Natural killer cell treated with Interleukin-12 subunit alpha and Interleukin-12 subunit beta and Interleukin-15 and Interleukin-18, amount 100 ng/mL, for 72 hours (primary cell): Measurements from ENCODE around the gene C17orf114.

Source experiments
- ATAC-seq, 2 donors: fragments of 150-1000 bp; cut with Tn5 transposase in 1 of 2; sonication (Bioruptor Pico), chemical (Tn5 transposase) in 1 of 2; 2 replicates each; pipeline ENCODE4 v1.10.0; 2021
- DNase-seq: peaks from one replicate; pipeline ENCODE4 v3.0.0; 2022; ENCODE audit warnings: low spot score
- H3K27ac Mint-ChIP-seq, 2 donors: 1 replicate in 1 of 2; 2 replicates in 1 of 2; pipeline ENCODE4 v1.8.0; 2022; ENCODE audit warnings: mixed read lengths in 2 of 2, mild to moderate bottlenecking in 1 of 2, moderate library complexity in 1 of 2
- H3K27me3 Mint-ChIP-seq, 2 donors: 1 replicate in 1 of 2; 2 replicates in 1 of 2; pipeline ENCODE4 v1.8.0; 2022; ENCODE audit warnings: mixed read lengths in 2 of 2
- H3K36me3 Mint-ChIP-seq: one replicate; pipeline ENCODE4 v1.8.0; 2022; ENCODE audit warnings: mixed read lengths
- H3K4me1 Mint-ChIP-seq, 2 donors: 1 replicate in 1 of 2; 2 replicates in 1 of 2; pipeline ENCODE4 v1.8.0; 2022; ENCODE audit warnings: low read depth in 2 of 2, mixed read lengths in 2 of 2, mild to moderate bottlenecking in 1 of 2
- H3K4me3 Mint-ChIP-seq: one replicate; pipeline ENCODE4 v1.8.0; 2022; ENCODE audit warnings: mixed read lengths
- H3K9me3 Mint-ChIP-seq: 2 replicates; pipeline ENCODE4 v1.8.0; 2022; ENCODE audit warnings: mixed read lengths

The C17orf114 gene

DNA sequence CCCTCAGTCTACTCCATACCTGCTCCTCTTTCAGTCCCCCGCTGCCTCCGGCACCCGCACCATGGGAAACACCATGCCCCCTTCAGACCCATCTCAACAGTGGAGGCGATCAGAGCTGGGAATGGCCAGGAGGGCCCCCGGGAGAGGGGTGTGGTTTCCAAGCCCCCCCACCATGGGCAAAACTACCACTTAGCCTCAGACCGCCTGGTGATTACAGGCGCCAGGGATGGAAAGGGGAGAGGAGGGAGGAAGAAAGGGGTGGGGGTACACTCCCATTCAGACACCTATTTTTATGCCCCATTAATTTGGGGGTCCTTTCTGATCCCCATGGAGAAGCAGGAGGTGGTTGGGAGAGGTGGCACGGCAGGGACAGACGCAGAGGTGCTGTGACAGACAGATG lies at the start of gene C17orf114:
TSS of gene C17orf114 (minus strand) at position 101 of the 400 bp plus-strand sequence.
- DNase-seq (peak; percentile 55), ATAC-seq (no peak)
- H3K36me3 Mint-ChIP-seq: no peaks in the 10 kb centered on the region
- H3K4me1 Mint-ChIP-seq: peaks cover 5 to 6% of the 10 kb centered on the region in 2 donors
- H3K27me3 Mint-ChIP-seq: no peaks in the 10 kb centered on the region
- no peak within 1 kb of the TSS for H3K4me3 Mint-ChIP-seq
- H3K9me3 Mint-ChIP-seq: no peaks in the 10 kb centered on the region
- peak within 1 kb of the TSS in 1 of 2 donors; percentile 50 for H3K27ac Mint-ChIP-seq

DNA sequence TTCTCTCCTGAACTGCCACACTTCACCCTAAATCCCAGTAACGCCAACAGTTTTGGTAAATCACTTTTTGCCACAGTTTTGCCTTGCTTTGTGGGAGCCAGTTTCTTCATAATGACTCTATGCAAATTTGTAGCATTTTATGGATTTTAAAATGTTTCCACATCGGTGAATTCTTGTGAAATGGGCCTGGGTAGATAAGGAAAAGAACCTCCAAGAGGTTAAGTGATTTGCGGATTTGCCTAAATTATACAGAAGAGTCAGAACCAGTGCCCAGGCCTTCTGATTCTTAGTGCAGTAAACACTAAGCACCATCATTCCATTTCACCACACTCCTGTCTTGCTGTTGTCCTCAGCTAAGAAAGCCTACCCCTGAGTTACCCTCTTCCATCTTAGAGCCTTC lies 49.0 kb upstream of the C17orf114 start:
- peaks cover 0 to 3% of the 10 kb centered on the region in 2 donors for H3K27me3 Mint-ChIP-seq
- peaks cover 5% of the 10 kb centered on the region for H3K9me3 Mint-ChIP-seq
- no peak overlapping the region for H3K27ac Mint-ChIP-seq
- H3K4me1 Mint-ChIP-seq: peaks cover 39 to 40% of the 10 kb centered on the region in 2 donors
- no peak for ATAC-seq
- no peak for DNase-seq
- H3K36me3 Mint-ChIP-seq: peaks cover 7% of the 10 kb centered on the region
- no peak overlapping the region for H3K4me3 Mint-ChIP-seq

DNA sequence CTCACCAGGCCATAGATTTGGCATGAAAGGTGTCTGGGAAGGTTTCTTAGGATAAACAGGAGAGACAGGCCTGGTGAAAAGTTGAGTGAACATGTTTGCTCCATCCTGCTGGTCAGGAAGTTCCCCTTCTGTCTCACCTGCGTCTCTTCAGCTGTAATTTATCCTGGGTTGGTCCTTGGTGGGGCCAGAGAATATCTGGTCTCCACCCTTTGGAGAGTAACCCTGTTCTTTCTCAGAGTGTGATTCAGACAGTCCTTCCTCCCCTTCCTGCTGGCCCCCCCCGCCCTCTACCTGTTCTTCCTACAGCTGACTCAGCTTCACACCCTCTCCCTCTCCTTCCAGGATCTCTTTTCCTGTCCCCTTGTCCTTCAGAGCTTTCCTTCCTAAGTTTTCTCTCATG lies 48.1 kb upstream of the C17orf114 start:
- Mint-ChIP-seq H3K27me3 (peaks cover 0 to 3% of the 10 kb centered on the region in 2 donors), H3K36me3 (peaks cover 7% of the 10 kb centered on the region), H3K4me3 (no peak overlapping the region), H3K27ac (peak overlapping the region in 1 of 2 donors; percentile 20), H3K4me1 (peaks cover 43 to 45% of the 10 kb centered on the region in 2 donors), H3K9me3 (peaks cover 5% of the 10 kb centered on the region)
- no peak for ATAC-seq
- no peak for DNase-seq

DNA sequence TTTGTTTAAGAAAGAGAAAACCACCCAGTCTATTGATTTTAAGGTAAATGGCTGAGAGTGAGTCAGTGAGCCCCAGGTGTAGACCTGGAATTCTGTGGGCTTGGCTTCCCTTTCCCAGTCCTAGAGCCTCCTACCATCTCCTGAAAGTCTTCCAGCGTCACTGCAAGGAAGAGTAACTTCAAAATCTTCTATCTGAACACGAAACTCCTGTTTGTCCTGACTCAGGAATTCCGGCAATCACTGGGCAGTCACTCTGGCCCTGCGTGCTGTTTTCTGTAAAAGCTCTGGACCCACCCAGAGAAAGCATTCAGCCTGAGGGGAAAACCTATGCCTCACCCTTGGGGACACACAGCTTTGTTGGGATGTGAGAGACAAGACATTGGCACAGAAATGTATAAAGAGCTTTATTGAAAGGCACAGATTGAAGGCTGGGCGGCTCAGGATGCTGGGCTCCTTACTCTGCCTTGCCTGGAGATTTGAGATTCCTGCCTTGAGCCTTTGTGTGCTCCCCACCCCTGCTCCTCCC lies 46.9 kb upstream of the C17orf114 start:
- Mint-ChIP-seq H3K9me3 (peaks cover 5% of the 10 kb centered on the region), H3K27ac (no peak overlapping the region), H3K4me1 (peaks cover 37 to 44% of the 10 kb centered on the region in 2 donors)

DNA sequence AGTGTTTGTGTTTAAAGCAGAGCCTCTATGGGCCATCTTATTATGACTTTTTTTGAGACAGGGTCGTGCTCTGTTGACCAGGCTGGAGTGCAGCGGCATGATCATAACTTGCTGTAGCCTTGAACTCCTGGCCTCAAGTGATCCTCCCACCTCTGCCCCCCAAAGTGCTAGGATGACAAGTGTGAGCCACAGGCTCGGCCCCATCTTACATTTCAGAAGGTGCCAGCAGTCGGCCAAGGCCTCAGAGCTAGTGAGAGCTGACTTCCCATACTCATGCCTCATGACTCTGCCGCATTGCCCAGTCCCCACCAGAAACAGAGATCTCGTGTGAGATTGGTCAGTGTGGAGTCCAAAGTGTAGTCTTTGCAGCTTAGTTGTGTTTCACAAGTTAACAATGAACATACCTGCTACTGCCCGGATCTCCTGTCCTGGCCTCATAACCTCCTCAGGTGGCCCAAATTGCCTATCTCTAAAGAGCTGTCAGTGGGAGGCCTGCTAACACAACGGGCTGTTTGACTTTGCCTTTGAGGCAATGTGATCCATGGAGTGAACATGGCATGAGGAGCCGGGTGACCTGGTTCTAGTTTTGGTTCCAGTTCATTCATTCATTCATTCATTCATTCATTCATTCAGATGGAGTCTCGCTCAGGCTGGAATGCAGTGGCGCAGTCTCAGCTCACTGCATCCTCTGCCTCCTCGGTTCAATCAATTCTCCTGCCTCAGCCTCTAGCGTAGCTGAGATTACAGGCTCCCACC lies 44.7 kb upstream of the C17orf114 start:
- Mint-ChIP-seq H3K27me3 (peaks cover 0 to 3% of the 10 kb centered on the region in 2 donors), H3K27ac (no peak overlapping the region), H3K4me1 (peaks cover 35 to 41% of the 10 kb centered on the region in 2 donors), H3K36me3 (peaks cover under 1% of the 10 kb centered on the region), H3K9me3 (no peaks in the 10 kb centered on the region), H3K4me3 (no peak overlapping the region)
- DNase-seq (no peak), ATAC-seq (no peak)

More for the DNA sequence above, 46.9 kb upstream of the C17orf114 start:
- H3K4me3 Mint-ChIP-seq: no peak overlapping the region
- DNase-seq (no peak), ATAC-seq (no peak)
- peaks cover 7% of the 10 kb centered on the region for H3K36me3 Mint-ChIP-seq
- H3K27me3 Mint-ChIP-seq: peaks cover 0 to 3% of the 10 kb centered on the region in 2 donors

DNA sequence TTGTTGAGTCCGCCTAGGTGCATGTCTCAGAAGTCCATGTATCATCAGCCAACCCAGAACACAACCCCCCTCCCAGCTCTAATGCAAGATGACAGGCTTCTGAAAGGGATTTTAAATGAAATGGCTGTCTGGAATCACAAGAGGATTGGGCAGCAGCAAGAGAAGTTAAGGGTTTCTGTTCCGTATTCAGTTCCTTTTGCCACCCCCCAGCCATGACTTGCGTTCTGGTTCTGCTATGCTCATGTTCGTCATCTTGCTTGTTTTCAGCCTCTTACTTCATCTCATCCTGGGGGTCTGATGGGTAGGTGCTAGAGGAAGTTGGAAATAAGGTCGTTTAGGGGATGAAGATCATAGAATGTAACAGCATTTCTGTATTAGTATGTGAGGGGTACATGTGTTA lies 43.0 kb upstream of the C17orf114 start:
- Mint-ChIP-seq H3K27ac (no peak overlapping the region), H3K9me3 (no peaks in the 10 kb centered on the region), H3K4me3 (no peak overlapping the region), H3K36me3 (no peaks in the 10 kb centered on the region), H3K27me3 (peaks cover 0 to 3% of the 10 kb centered on the region in 2 donors), H3K4me1 (peaks cover 35 to 40% of the 10 kb centered on the region in 2 donors)
- ATAC-seq (no peak), DNase-seq (no peak)

DNA sequence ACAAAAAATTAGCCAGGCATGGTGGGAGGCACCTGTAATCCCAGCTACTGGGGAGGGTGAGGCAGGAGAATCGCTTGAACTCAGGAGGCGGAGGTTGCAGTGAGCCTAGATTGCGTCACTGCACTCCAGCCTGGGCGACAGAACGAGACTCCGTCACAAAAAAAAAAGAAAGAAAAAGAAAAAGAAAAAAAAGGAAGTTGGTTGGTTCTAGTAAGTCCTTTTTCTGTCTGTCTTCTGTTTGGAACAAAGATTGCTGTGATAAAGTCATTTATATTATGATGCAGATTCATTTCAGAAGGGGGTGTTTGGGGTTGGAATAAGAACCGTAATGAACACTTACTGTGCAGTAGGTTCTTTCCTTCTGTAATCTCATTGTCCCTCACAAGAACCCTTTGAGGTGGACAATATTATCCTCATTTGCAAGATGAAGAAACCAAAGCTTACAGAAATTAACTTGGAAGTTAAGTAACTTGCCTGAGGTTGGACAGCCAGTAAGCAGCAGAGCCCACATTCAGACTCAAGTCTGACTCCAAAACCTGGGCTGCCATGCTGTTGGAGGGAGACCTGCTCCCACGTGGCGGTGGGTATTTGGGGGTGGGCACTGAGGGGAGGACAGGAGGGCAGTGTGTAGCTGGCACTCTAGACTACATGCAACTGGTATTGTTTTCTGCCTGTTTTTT lies 41.3 kb upstream of the C17orf114 start:
- no peak for ATAC-seq
- Mint-ChIP-seq H3K9me3 (no peaks in the 10 kb centered on the region), H3K4me3 (no peak overlapping the region), H3K27me3 (no peaks in the 10 kb centered on the region), H3K4me1 (peaks cover 43 to 47% of the 10 kb centered on the region in 2 donors), H3K27ac (no peak overlapping the region), H3K36me3 (peaks cover 4% of the 10 kb centered on the region)
- peak; percentile 12 for DNase-seq

DNA sequence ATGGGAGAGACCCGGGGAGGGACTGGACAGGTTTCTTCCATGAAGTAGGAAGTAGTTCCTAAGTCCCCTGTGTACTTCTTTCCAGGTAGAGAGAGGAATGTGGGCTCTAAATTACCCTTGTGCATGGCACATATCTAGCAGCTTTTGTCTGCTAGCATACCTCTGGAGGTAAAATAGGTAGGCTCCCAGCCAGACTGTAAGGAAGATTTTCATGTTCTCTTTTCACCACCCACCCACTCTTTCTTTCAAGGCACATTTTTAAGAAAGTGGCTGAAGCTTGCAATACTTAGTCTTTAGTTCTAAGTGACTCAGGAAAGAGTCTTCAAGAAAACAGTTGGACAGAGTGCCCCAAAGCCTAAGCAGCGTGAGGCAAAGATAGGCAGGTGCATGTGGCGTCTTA lies 40.2 kb upstream of the C17orf114 start:
- Mint-ChIP-seq H3K27me3 (no peaks in the 10 kb centered on the region), H3K36me3 (peaks cover 4% of the 10 kb centered on the region), H3K27ac (peak overlapping the region in 1 of 2 donors; percentile 36), H3K4me3 (no peak overlapping the region), H3K9me3 (no peaks in the 10 kb centered on the region), H3K4me1 (peaks cover 44 to 49% of the 10 kb centered on the region in 2 donors)
- ATAC-seq: no peak
- DNase-seq: no peak

DNA sequence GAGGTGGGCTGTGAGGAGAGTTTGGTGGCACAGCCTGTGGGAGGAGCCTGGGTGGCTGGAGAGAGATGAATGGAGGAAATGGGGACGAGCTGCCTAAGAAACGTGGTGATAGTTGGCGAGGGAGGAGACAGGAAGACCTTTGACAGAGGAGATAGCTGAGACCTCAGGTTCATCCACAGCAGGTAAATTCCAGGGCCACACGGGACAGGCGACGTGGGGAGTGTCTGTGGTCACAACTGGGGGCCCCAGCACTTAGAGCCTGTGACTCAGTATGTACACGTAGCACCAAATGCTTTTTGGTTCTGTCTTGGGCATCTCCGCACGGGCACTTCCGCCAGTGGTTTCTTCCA lies 38.7 kb upstream of the C17orf114 start:
- Mint-ChIP-seq H3K27me3 (no peaks in the 10 kb centered on the region), H3K4me1 (peaks cover 46 to 50% of the 10 kb centered on the region in 2 donors), H3K9me3 (no peaks in the 10 kb centered on the region), H3K27ac (peak overlapping the region in 1 of 2 donors; percentile 81), H3K4me3 (peak overlapping the region; percentile 25), H3K36me3 (peaks cover 4% of the 10 kb centered on the region)
- DNase-seq (peak; percentile 35), ATAC-seq (peak; percentile 48)

DNA sequence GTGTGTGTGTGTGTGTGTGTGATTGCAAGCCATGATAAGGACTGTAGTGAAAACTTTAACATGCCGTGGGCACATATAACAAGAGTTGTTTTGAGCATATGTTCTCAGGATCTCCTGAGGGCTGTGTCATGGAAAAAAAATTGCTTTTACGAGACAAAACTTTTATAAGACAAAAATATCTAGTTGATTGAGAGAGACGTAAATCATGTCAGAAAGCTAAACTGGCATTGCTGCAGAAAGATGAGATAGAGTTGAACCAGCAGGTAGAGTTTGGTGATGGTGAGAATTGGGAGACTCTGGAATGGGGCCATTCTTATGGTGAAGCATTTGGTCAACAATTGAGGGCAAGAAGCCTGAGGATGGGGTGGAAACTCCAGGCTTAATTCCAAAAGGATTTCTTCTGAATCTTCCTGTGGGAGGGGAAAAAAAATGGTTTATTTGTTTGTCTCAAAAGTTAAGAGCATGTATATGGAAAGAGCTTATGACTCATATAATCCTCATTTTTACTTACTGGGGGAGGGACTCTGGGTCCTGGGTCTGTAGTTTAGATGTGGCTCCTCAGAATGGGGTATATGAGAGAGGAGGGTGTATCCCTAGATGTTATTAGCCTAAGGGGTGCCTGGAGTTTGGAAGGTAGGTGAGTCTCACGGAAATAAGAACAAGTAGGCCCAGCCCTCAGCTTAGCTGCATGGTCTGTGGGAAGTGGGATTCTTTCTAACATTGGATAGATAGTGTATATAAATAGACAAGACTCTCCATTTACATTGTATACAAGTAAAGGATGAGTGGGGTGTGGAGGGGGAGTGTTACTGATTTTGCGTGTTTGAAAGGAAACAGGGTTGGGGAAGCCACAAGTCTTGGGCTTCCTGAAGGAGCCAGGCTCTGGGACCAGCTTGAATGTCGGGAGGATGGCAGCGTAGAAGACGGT lies 38.1 kb upstream of the C17orf114 start:
- Mint-ChIP-seq H3K27me3 (no peaks in the 10 kb centered on the region), H3K4me3 (peak overlapping the region; percentile 25), H3K36me3 (peaks cover 4% of the 10 kb centered on the region), H3K9me3 (no peaks in the 10 kb centered on the region), H3K27ac (peak overlapping the region; percentile 12 to 81), H3K4me1 (peaks cover 47 to 48% of the 10 kb centered on the region in 2 donors)
- ATAC-seq (no peak), DNase-seq (no peak)

DNA sequence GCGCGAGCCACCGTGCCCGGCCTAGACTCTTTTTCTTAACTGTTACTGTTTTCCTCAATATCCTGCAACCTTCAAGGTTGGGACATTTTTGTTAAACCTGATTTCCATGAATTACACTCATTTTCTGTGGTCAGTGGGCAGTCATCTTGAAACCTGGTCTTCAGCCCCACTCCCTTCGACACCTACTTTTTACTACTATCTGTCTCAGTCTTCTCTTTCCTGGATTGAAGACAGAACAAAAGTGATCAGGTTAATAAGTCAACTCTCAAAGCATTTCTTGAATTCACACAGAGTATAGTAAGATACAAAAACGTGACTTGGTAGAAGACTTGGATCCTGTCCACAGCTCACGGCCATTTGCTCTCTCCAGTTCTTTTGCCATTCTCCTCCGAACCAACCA lies 37.1 kb upstream of the C17orf114 start:
- ATAC-seq: peak in 1 of 2 donors; percentile 56
- no peaks in the 10 kb centered on the region for H3K9me3 Mint-ChIP-seq
- H3K27ac Mint-ChIP-seq: peak overlapping the region; percentile 10 to 12
- H3K4me1 Mint-ChIP-seq: peaks cover 51 to 57% of the 10 kb centered on the region in 2 donors
- H3K27me3 Mint-ChIP-seq: no peaks in the 10 kb centered on the region
- H3K36me3 Mint-ChIP-seq: peaks cover 4% of the 10 kb centered on the region
- peak overlapping the region; percentile 35 for H3K4me3 Mint-ChIP-seq
- DNase-seq: no peak

DNA sequence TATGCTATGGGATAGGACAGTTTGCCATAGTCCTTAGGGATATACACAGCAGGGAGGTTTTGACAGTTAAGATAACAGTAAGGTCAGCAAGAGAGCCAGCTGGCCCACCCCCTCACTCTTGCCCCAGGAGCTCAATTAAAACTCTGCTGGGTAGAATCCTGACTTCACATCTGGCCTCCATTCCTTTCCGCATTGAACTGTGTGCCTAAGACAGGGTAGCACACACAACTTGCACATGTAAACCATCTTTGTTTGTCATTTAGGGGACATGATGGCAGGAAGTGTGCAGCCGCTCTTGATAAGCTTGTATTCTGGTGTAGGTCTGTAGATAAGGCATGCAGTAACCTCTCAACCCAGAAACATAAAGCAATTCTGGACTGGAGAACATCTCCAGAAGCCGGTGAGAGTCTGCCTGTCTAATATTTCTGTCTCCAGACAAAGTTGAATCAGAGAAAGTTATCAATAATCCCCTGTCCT lies 36.2 kb upstream of the C17orf114 start:
- H3K4me1 Mint-ChIP-seq: peaks cover 56 to 64% of the 10 kb centered on the region in 2 donors
- no peaks in the 10 kb centered on the region for H3K27me3 Mint-ChIP-seq
- no peak overlapping the region for H3K27ac Mint-ChIP-seq
- ATAC-seq (no peak), DNase-seq (no peak)
- H3K4me3 Mint-ChIP-seq: no peak overlapping the region
- H3K36me3 Mint-ChIP-seq: peaks cover 4% of the 10 kb centered on the region
- H3K9me3 Mint-ChIP-seq: no peaks in the 10 kb centered on the region
